Suppressor macrophage (primary cell): ENCODE measurements around the gene MYO1G.

Source experiments
- DNase-seq, 4 experiments: peaks; one replicate each; pipeline ENCODE4 v3.0.0-alpha.2; 2020 to 2022

MYO1G gene

GRCh38 chr7:44980393-44981034, 1.7 kb upstream of the MYO1G start:
- DNase-seq: peak; percentile 90 to 97 (median 94)

- peak; percentile 31 to 50 (median 40) for DNase-seq
These were observed 922 bp upstream of the MYO1G start for GRCh38 chr7:44979481-44980392.

- DNase-seq: peak in 2 of 4 experiments; percentile 23 to 45
These were observed 868 bp downstream of the MYO1G start for GRCh38 chr7:44977959-44978335.

- peak; percentile 49 to 70 (median 56) for DNase-seq
These were observed 1.4 kb downstream of the MYO1G start for GRCh38 chr7:44977304-44977958.

- DNase-seq: no peak
These were observed 2.0 kb downstream of the MYO1G start for GRCh38 chr7:44976746-44977196.

GRCh38 chr7:44976040-44976745, 2.6 kb downstream of the MYO1G start:
- DNase-seq: no peak

GRCh38 chr7:44975331-44976039, 3.3 kb downstream of the MYO1G start:
- no peak for DNase-seq

- DNase-seq: no peak
These were observed 4.3 kb downstream of the MYO1G start for GRCh38 chr7:44974549-44974948.

GRCh38 chr7:44973610-44974401, 5.0 kb downstream of the MYO1G start:
- peak; percentile 71 to 87 (median 74) for DNase-seq

- DNase-seq: no peak
These were observed 6.3 kb downstream of the MYO1G start for GRCh38 chr7:44972562-44972961.

GRCh38 chr7:44971902-44972441, 6.8 kb downstream of the MYO1G start:
- DNase-seq: no peak

- no peak for DNase-seq
These were observed 7.5 kb downstream of the MYO1G start for GRCh38 chr7:44971188-44971901.

- no peak for DNase-seq
These were observed 8.2 kb downstream of the MYO1G start for GRCh38 chr7:44970523-44971051.

- DNase-seq: no peak
These were observed 8.9 kb downstream of the MYO1G start for GRCh38 chr7:44969701-44970522.

GRCh38 chr7:44969049-44969700, 9.6 kb downstream of the MYO1G start:
- DNase-seq: no peak

GRCh38 chr7:44967571-44968446, 11.0 kb downstream of the MYO1G start:
- no peak for DNase-seq
